ENCODE measurements around the gene CR1.

DNA sequence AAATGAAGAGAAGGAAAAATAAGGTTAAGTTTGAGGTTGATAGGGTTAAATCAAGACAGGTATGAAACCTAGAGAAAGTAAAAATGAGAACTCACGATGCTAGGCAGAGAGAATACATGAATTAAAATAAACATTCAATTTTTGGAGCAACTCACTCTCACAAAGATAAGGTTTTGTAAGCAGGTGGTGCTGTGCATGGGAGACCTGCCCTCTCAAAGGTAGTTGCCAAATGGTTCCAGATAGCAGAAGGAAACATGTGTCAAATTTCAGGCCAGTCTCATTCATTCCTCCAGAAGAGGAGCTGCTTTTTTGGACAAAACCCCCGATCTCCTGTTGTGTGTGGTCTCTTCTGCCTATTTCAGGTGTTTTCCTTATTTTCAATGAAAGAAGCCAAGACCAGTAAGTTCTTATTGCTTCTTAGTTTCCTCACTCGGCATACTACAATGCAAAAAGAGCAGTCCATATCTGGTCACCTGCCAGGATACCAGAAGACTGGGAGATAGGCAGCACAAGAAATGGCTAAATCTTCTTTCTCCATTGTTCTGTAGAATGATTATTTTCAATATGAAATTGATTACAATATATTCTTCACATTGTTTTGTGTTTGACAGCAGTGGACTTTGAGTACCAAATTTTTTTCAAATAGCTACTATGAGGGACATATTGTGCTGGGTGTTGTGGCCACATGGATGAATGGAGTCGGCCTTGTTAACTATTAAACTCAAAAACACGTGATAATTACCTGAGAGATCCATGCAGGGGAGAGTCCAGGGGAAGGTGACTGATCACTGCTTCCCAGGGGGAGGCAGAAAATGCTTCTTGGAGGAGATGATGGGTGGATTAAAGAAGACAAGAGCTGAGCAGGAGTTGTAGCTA is 152.6 kb downstream of the CR1 start:
- TF ChIP-seq, protein P1, sequence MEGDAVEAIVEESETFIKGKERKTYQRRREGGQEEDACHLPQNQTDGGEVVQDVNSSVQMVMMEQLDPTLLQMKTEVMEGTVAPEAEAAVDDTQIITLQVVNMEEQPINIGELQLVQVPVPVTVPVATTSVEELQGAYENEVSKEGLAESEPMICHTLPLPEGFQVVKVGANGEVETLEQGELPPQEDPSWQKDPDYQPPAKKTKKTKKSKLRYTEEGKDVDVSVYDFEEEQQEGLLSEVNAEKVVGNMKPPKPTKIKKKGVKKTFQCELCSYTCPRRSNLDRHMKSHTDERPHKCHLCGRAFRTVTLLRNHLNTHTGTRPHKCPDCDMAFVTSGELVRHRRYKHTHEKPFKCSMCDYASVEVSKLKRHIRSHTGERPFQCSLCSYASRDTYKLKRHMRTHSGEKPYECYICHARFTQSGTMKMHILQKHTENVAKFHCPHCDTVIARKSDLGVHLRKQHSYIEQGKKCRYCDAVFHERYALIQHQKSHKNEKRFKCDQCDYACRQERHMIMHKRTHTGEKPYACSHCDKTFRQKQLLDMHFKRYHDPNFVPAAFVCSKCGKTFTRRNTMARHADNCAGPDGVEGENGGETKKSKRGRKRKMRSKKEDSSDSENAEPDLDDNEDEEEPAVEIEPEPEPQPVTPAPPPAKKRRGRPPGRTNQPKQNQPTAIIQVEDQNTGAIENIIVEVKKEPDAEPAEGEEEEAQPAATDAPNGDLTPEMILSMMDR (IDR thresholded peaks at IDR 0.05), result no peak
- no peak for TF ChIP-seq POLR2A (IDR thresholded peaks at IDR 0.05)

All from right lobe of liver (tissue), 4 donors.